Neural progenitor cell (in vitro differentiated cells): ENCODE measurements around the gene MANSC4.

ENCODE experiments used
- CTCF ChIP-seq: fragments of 200-600 bp; sonication (generic); IDR thresholded peaks from 2 replicates; pipeline ENCODE4 v1.5.1; 2017; ENCODE audit warnings: antibody characterized with exemption, mild to moderate bottlenecking
- EZH2 ChIP-seq: fragments of 200-600 bp; sonication (generic); IDR thresholded peaks from 2 replicates; pipeline ENCODE4 v1.6.1; 2017; ENCODE audit warnings: antibody characterized with exemption, mild to moderate bottlenecking, moderate library complexity

DNA sequence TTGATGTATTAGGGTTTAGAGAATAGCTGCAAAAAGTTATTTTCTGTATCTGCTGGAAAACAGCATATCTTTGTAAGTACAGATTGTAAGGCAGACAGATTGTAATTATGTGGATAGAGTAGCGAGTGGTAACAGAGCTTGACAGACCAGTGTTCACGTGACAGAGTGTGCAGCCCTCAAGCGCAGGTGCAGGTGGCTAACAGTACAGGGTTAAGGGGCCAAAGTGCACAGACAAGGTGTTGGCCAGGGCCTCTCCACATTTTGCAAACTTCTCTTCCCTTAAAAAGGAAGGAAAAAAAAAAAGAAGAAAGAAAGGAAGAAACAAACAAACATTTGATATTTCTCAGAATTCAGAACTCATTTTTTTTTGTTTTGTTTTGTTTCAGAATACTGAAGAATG lies 25.2 kb downstream of the MANSC4 start:
- TF ChIP-seq CTCF (no peak), EZH2 (no peak)
